Midbrain (tissue), 1 donor: Measurements from ENCODE around the gene SEMA3D.
A peak's percentile ranks its signal among the peaks of the same experiment; 100 is the strongest.

ENCODE experiments used
- DNase-seq: peaks from one replicate; lab custom pipeline; 2025; lab: John Stamatoyannopoulos, UW

SEMA3D gene

GRCh38 chr7:85033263-85033662 is 153.6 kb downstream of the SEMA3D start:
- DNase-seq, result no peak

GRCh38 chr7:85031475-85031874 is 155.4 kb downstream of the SEMA3D start:
- no peak for DNase-seq

GRCh38 chr7:85030893-85031292 is 156.0 kb downstream of the SEMA3D start:
- DNase-seq, result peak; percentile 37

GRCh38 chr7:85025312-85025756 is 161.5 kb downstream of the SEMA3D start:
- no peak for DNase-seq

GRCh38 chr7:85023916-85024315 is 162.9 kb downstream of the SEMA3D start:
- DNase-seq, result no peak

- peak; percentile 74 for DNase-seq
These were observed 163.7 kb downstream of the SEMA3D start for GRCh38 chr7:85023066-85023712.

GRCh38 chr7:85022064-85022697 is 164.7 kb downstream of the SEMA3D start:
- DNase-seq, result no peak

GRCh38 chr7:85021101-85021704 is 165.7 kb downstream of the SEMA3D start:
- no peak for DNase-seq

GRCh38 chr7:85019778-85020177 is 167.1 kb downstream of the SEMA3D start:
- DNase-seq, result no peak

GRCh38 chr7:85019176-85019575 is 167.7 kb downstream of the SEMA3D start:
- DNase-seq, result no peak

- no peak for DNase-seq
These were observed 168.4 kb downstream of the SEMA3D start for GRCh38 chr7:85018498-85018897.

- DNase-seq, result no peak
These were observed 170.6 kb downstream of the SEMA3D start for GRCh38 chr7:85016286-85016685.

- DNase-seq, result no peak
These were observed 171.8 kb downstream of the SEMA3D start for GRCh38 chr7:85014936-85015660.

- DNase-seq, result no peak
These were observed 175.7 kb downstream of the SEMA3D start for GRCh38 chr7:85011127-85011526.

- DNase-seq, result no peak
These were observed 176.6 kb downstream of the SEMA3D start for GRCh38 chr7:85010306-85010705.

- DNase-seq, result no peak
These were observed 180.1 kb downstream of the SEMA3D start for GRCh38 chr7:85006754-85007153.

GRCh38 chr7:85004402-85004801 is 182.5 kb downstream of the SEMA3D start:
- DNase-seq, result no peak

GRCh38 chr7:85001495-85002345 is 185.1 kb downstream of the SEMA3D start:
- no peak for DNase-seq

- DNase-seq, result no peak
These were observed 186.0 kb downstream of the SEMA3D start for GRCh38 chr7:85000735-85001350.

- DNase-seq, result no peak
These were observed 187.4 kb downstream of the SEMA3D start for GRCh38 chr7:84999450-84999849.

GRCh38 chr7:84998665-84999064 is 188.2 kb downstream of the SEMA3D start:
- DNase-seq, result no peak
